Activated CD4-positive, CD25-positive, alpha-beta regulatory T cell treated with anti-CD3 and anti-CD28 coated beads, Interleukin-2, amount 50 U/mL, for 16 hours (primary cell): ENCODE data around the gene NFKBIE.

ENCODE experiments used
- DNase-seq: peaks from one replicate; pipeline ENCODE4 v3.0.0-alpha.2; 2020; ENCODE audit warnings: low read depth, low spot score

The NFKBIE gene

GRCh38 chr6:44297063-44298038 is 32.0 kb upstream of the NFKBIE start:
- DNase-seq = no peak

GRCh38 chr6:44294832-44295791 is 29.8 kb upstream of the NFKBIE start:
- no peak for DNase-seq

- DNase-seq = no peak
Observed at GRCh38 chr6:44292661-44293365, 27.5 kb upstream of the NFKBIE start.

GRCh38 chr6:44291841-44292240 is 26.5 kb upstream of the NFKBIE start:
- DNase-seq = no peak

GRCh38 chr6:44289726-44290260 is 24.4 kb upstream of the NFKBIE start:
- DNase-seq = no peak

GRCh38 chr6:44286747-44287146 is 21.4 kb upstream of the NFKBIE start:
- no peak for DNase-seq

GRCh38 chr6:44286285-44286565 is 20.9 kb upstream of the NFKBIE start:
- no peak for DNase-seq

GRCh38 chr6:44285552-44286284 is 20.4 kb upstream of the NFKBIE start:
- no peak for DNase-seq

GRCh38 chr6:44284867-44285266 is 19.5 kb upstream of the NFKBIE start:
- no peak for DNase-seq

- DNase-seq = no peak
Observed at GRCh38 chr6:44284121-44284520, 18.8 kb upstream of the NFKBIE start.

GRCh38 chr6:44278774-44279697 is 13.7 kb upstream of the NFKBIE start:
- no peak for DNase-seq

GRCh38 chr6:44278315-44278714 is 13.0 kb upstream of the NFKBIE start:
- DNase-seq = no peak

- DNase-seq = no peak
Observed at GRCh38 chr6:44277763-44278162, 12.4 kb upstream of the NFKBIE start.

GRCh38 chr6:44276667-44277640 is 11.6 kb upstream of the NFKBIE start:
- DNase-seq = no peak

- DNase-seq = no peak
Observed at GRCh38 chr6:44275749-44276648, 10.6 kb upstream of the NFKBIE start.

- DNase-seq = no peak
Observed at GRCh38 chr6:44275271-44275748, 10.0 kb upstream of the NFKBIE start.

GRCh38 chr6:44273617-44274016 is 8.3 kb upstream of the NFKBIE start:
- DNase-seq = no peak
